MM.1S (cell line): ENCODE results near the gene CALML4.

Experiments used
- DNase-seq: peaks from one replicate; pipeline ENCODE4 v3.0.0-alpha.2; 2015
- H2AFZ ChIP-seq: fragments of 300-600 bp; sonication (generic); 2 replicates; pipeline ENCODE4 v1.6.0; 2016; ENCODE audit warnings: antibody characterized with exemption, low read length
- H3F3A ChIP-seq: fragments of 300-600 bp; sonication (generic); 2 replicates; pipeline ENCODE4 v1.6.1; 2016; ENCODE audit warnings: mild to moderate bottlenecking, antibody characterized with exemption, low read length, moderate library complexity, mixed read lengths; ENCODE audit not compliant: insufficient read depth
- H3K27ac ChIP-seq: fragments of 300-600 bp; sonication (generic); 2 replicates; pipeline ENCODE4 v1.5.1; 2016; ENCODE audit warnings: mild to moderate bottlenecking, low read length
- H3K27me3 ChIP-seq: fragments of 300-600 bp; sonication (generic); replicated peaks from 2 replicates; pipeline ENCODE4 v1.6.0; 2016; ENCODE audit warnings: low read length; ENCODE audit not compliant: insufficient read depth
- H3K36me3 ChIP-seq: fragments of 300-600 bp; sonication (generic); replicated peaks from 2 replicates; pipeline ENCODE4 v1.6.1; 2016; ENCODE audit warnings: mild to moderate bottlenecking, low read length, mixed read lengths; ENCODE audit not compliant: insufficient read depth
- H3K4me1 ChIP-seq: fragments of 300-600 bp; sonication (generic); 2 replicates; pipeline ENCODE4 v1.6.1; 2016; ENCODE audit warnings: low read length, mixed read lengths
- H3K4me2 ChIP-seq: fragments of 300-600 bp; sonication (generic); 2 replicates; pipeline ENCODE4 v1.6.0; 2016; ENCODE audit warnings: low read depth, low read length
- H3K4me3 ChIP-seq: fragments of 300-600 bp; sonication (generic); 2 replicates; pipeline ENCODE4 v1.5.1; 2016; ENCODE audit warnings: low read length, mixed read lengths
- H3K79me2 ChIP-seq: fragments of 300-600 bp; sonication (generic); 2 replicates; pipeline ENCODE4 v1.6.1; 2016; ENCODE audit warnings: mixed run types, low read length, mixed read lengths
- H3K9ac ChIP-seq: fragments of 300-600 bp; sonication (generic); 2 replicates; pipeline ENCODE4 v1.6.1; 2016; ENCODE audit warnings: low read length, mixed read lengths
- H3K9me2 ChIP-seq: fragments of 300-600 bp; sonication (generic); replicated peaks from 2 replicates; pipeline ENCODE4 v1.6.1; 2016; ENCODE audit warnings: mild to moderate bottlenecking, low read length, mixed read lengths; ENCODE audit not compliant: insufficient read depth
- H3K9me3 ChIP-seq: fragments of 300-600 bp; sonication (generic); replicated peaks from 2 replicates; pipeline ENCODE4 v1.6.1; 2016; ENCODE audit warnings: mild to moderate bottlenecking, low read length, mixed read lengths; ENCODE audit not compliant: insufficient read depth
- H4K20me1 ChIP-seq: fragments of 300-600 bp; sonication (generic); 2 replicates; pipeline ENCODE4 v1.6.1; 2016; ENCODE audit warnings: mild to moderate bottlenecking, low read length, moderate library complexity, mixed read lengths; ENCODE audit not compliant: insufficient read depth
- CTCF ChIP-seq: fragments of 300-600 bp; sonication (generic); IDR thresholded peaks from 2 replicates; pipeline ENCODE4 v1.5.1; 2016; ENCODE audit warnings: antibody characterized with exemption, low read length, mixed read lengths
- EZH2 ChIP-seq: fragments of 300-600 bp; sonication (generic); optimal IDR thresholded peaks from 2 replicates; pipeline ENCODE3; 2017; ENCODE audit warnings: low read depth, mild to moderate bottlenecking, antibody characterized with exemption, low read length, mixed read lengths
- EZH2phosphoT487 ChIP-seq: fragments of 300-600 bp; sonication (generic); IDR thresholded peaks from 2 replicates; pipeline ENCODE4 v1.6.1; 2018; ENCODE audit warnings: antibody characterized with exemption, low read length

CALML4 gene

GRCh38 chr15:68232449-68232848 lies 27.3 kb upstream of the CALML4 start:
- no peaks in the 10 kb centered on the region for H4K20me1 ChIP-seq
- H3K4me3 ChIP-seq: no peak overlapping the region
- no peak for DNase-seq
- no peak overlapping the region for H2AFZ ChIP-seq
- TF ChIP-seq EZH2phosphoT487 (no peak), EZH2 (no peak), CTCF (no peak)
- peaks cover 8% of the 10 kb centered on the region; the same call in 1 of the 2 replicates for H3K4me1 ChIP-seq
- H3K9ac ChIP-seq: no peak overlapping the region
- H3K9me3 ChIP-seq: no peaks in the 10 kb centered on the region
- peaks cover 16% of the 10 kb centered on the region for H3F3A ChIP-seq
- no peaks in the 10 kb centered on the region for H3K36me3 ChIP-seq
- H3K27ac ChIP-seq: no peak overlapping the region
- H3K9me2 ChIP-seq: no peaks in the 10 kb centered on the region
- H3K27me3 ChIP-seq: no peaks in the 10 kb centered on the region
- H3K4me2 ChIP-seq: no peak overlapping the region
- H3K79me2 ChIP-seq: peaks cover 31% of the 10 kb centered on the region

GRCh38 chr15:68231102-68231818 lies 26.1 kb upstream of the CALML4 start:
- Histone ChIP-seq H3K9me2 (no peaks in the 10 kb centered on the region), H3K79me2 (peaks cover 43% of the 10 kb centered on the region), H3K4me1 (peaks cover 16% of the 10 kb centered on the region), H3F3A (peaks cover 22% of the 10 kb centered on the region), H3K27me3 (no peaks in the 10 kb centered on the region), H3K27ac (no peak overlapping the region), H4K20me1 (no peaks in the 10 kb centered on the region), H3K9ac (no peak overlapping the region), H3K9me3 (no peaks in the 10 kb centered on the region), H3K4me3 (no peak overlapping the region), H2AFZ (no peak overlapping the region), H3K4me2 (no peak overlapping the region), H3K36me3 (no peaks in the 10 kb centered on the region; the same call in 1 of the 2 replicates)
- TF ChIP-seq CTCF (no peak), EZH2phosphoT487 (no peak), EZH2 (no peak)
- no peak for DNase-seq

- H2AFZ ChIP-seq: peak overlapping the region; percentile 62; the same call in 1 of the 2 replicates
Measured at GRCh38 chr15:68230157-68231100, 25.3 kb upstream of the CALML4 start.

More at GRCh38 chr15:68230157-68231100, 25.3 kb upstream of the CALML4 start:
- Histone ChIP-seq H4K20me1 (no peaks in the 10 kb centered on the region), H3K9me3 (no peaks in the 10 kb centered on the region), H3K4me3 (peak overlapping the region; percentile 75), H3F3A (peaks cover 29% of the 10 kb centered on the region), H3K9ac (peak overlapping the region; percentile 100), H3K36me3 (no peaks in the 10 kb centered on the region; the same call in 1 of the 2 replicates), H3K4me1 (peaks cover 22% of the 10 kb centered on the region), H3K27ac (peak overlapping the region; percentile 87; the same call in 1 of the 2 replicates), H3K9me2 (no peaks in the 10 kb centered on the region), H3K79me2 (peaks cover 51% of the 10 kb centered on the region), H3K4me2 (peak overlapping the region; percentile 77), H3K27me3 (no peaks in the 10 kb centered on the region)
- DNase-seq: no peak
- no peak for TF ChIP-seq EZH2
- peak; percentile 32 for TF ChIP-seq CTCF
